HG03520 (cell line): Measurements from ENCODE around the gene EVC2.
"Not testable (repeated sequence)": the region's sequence is repeated elsewhere in the genome, so short reads cannot be mapped to it uniquely, and the experiment has no call there.

Experiments used
- ATAC-seq: cut with Tn5 transposase; IDR thresholded peaks from one replicate; pipeline ENCODE4 v1.9.1; 2021; ENCODE audit warnings: mild to moderate bottlenecking, moderate library complexity; ENCODE audit not compliant: unreplicated experiment

The EVC2 gene

GRCh38 chr4:5746829-5747737 is 38.7 kb upstream of the EVC2 start:
- ATAC-seq = no peak

- no peak for ATAC-seq
These were observed 37.9 kb upstream of the EVC2 start for GRCh38 chr4:5746250-5746649.

GRCh38 chr4:5742968-5743367 is 34.6 kb upstream of the EVC2 start:
- ATAC-seq = no peak

- ATAC-seq = no peak
These were observed 34.0 kb upstream of the EVC2 start for GRCh38 chr4:5742388-5742787.

- ATAC-seq = no peak
These were observed 29.7 kb upstream of the EVC2 start for GRCh38 chr4:5738061-5738460.

- ATAC-seq = no peak
These were observed 27.1 kb upstream of the EVC2 start for GRCh38 chr4:5735463-5735862.

- no peak for ATAC-seq
These were observed 26.5 kb upstream of the EVC2 start for GRCh38 chr4:5734853-5735252.

- no peak for ATAC-seq
These were observed 23.8 kb upstream of the EVC2 start for GRCh38 chr4:5732158-5732557.

GRCh38 chr4:5730993-5731990 is 22.9 kb upstream of the EVC2 start:
- no peak for ATAC-seq

GRCh38 chr4:5730436-5730835 is 22.1 kb upstream of the EVC2 start:
- ATAC-seq = no peak

GRCh38 chr4:5728412-5728811 is 20.1 kb upstream of the EVC2 start:
- not testable (repeated sequence) for ATAC-seq

GRCh38 chr4:5724377-5724776 is 16.0 kb upstream of the EVC2 start:
- no peak for ATAC-seq

GRCh38 chr4:5722328-5722727 is 14.0 kb upstream of the EVC2 start:
- ATAC-seq = no peak

GRCh38 chr4:5721923-5722322 is 13.6 kb upstream of the EVC2 start:
- ATAC-seq = no peak

GRCh38 chr4:5720980-5721379 is 12.6 kb upstream of the EVC2 start:
- ATAC-seq = no peak

- ATAC-seq = no peak
These were observed 11.9 kb upstream of the EVC2 start for GRCh38 chr4:5720157-5720850.

- ATAC-seq = no peak
These were observed 11.1 kb upstream of the EVC2 start for GRCh38 chr4:5719350-5720055.

- no peak for ATAC-seq
These were observed 10.1 kb upstream of the EVC2 start for GRCh38 chr4:5718411-5718810.

- ATAC-seq = no peak
These were observed 9.2 kb upstream of the EVC2 start for GRCh38 chr4:5717449-5718158.

GRCh38 chr4:5716391-5716790 is 8.0 kb upstream of the EVC2 start:
- no peak for ATAC-seq
